Stimulated activated CD8-positive, alpha-beta memory T cell treated with anti-CD3 and anti-CD28 coated beads, Interleukin-4, amount 100 ng/mL, for 48 hours (primary cell): Measurements from ENCODE around the gene SERPINB5.
"Not testable (repeated sequence)": the region's sequence is repeated elsewhere in the genome, so short reads cannot be mapped to it uniquely, and the experiment has no call there.

Source experiments
- DNase-seq: peaks from one replicate; pipeline ENCODE4 v3.0.0-alpha.2; 2020

Gene SERPINB5

GRCh38 chr18:63476668-63477067 is at the start of gene SERPINB5:
SERPINB5 (plus strand) TSS chr18:63476958; CDS start chr18:63484429, 7,471 bp downstream.
- no peak for DNase-seq

GRCh38 chr18:63427558-63427957 is 49.2 kb upstream of the SERPINB5 start:
- no peak for DNase-seq

GRCh38 chr18:63430526-63430925 is 46.2 kb upstream of the SERPINB5 start:
- DNase-seq = no peak

- no peak for DNase-seq
Observed at GRCh38 chr18:63431180-63431579, 45.6 kb upstream of the SERPINB5 start.

- no peak for DNase-seq
Observed at GRCh38 chr18:63433334-63433866, 43.4 kb upstream of the SERPINB5 start.

GRCh38 chr18:63438181-63438580 is 38.6 kb upstream of the SERPINB5 start:
- DNase-seq = no peak

- DNase-seq = peak; percentile 48
Observed at GRCh38 chr18:63439334-63439733, 37.4 kb upstream of the SERPINB5 start.

GRCh38 chr18:63440219-63440618 is 36.5 kb upstream of the SERPINB5 start:
- no peak for DNase-seq

- no peak for DNase-seq
Observed at GRCh38 chr18:63440881-63441280, 35.9 kb upstream of the SERPINB5 start.

GRCh38 chr18:63443829-63444228 is 32.9 kb upstream of the SERPINB5 start:
- no peak for DNase-seq

GRCh38 chr18:63444580-63444979 is 32.2 kb upstream of the SERPINB5 start:
- DNase-seq = no peak

- no peak for DNase-seq
Observed at GRCh38 chr18:63445037-63445436, 31.7 kb upstream of the SERPINB5 start.

- no peak for DNase-seq
Observed at GRCh38 chr18:63446266-63446665, 30.5 kb upstream of the SERPINB5 start.

- no peak for DNase-seq
Observed at GRCh38 chr18:63447066-63447465, 29.7 kb upstream of the SERPINB5 start.

GRCh38 chr18:63449426-63449825 is 27.3 kb upstream of the SERPINB5 start:
- DNase-seq = no peak

- DNase-seq = no peak
Observed at GRCh38 chr18:63451799-63452660, 24.7 kb upstream of the SERPINB5 start.

- DNase-seq = not testable (repeated sequence)
Observed at GRCh38 chr18:63452751-63453150, 24.0 kb upstream of the SERPINB5 start.

GRCh38 chr18:63454497-63454896 is 22.3 kb upstream of the SERPINB5 start:
- no peak for DNase-seq

- no peak for DNase-seq
Observed at GRCh38 chr18:63457977-63458376, 18.8 kb upstream of the SERPINB5 start.

- DNase-seq = no peak
Observed at GRCh38 chr18:63460414-63460813, 16.3 kb upstream of the SERPINB5 start.

- DNase-seq = no peak
Observed at GRCh38 chr18:63464434-63464833, 12.3 kb upstream of the SERPINB5 start.

GRCh38 chr18:63465059-63465458 is 11.7 kb upstream of the SERPINB5 start:
- DNase-seq = no peak

GRCh38 chr18:63467699-63468098 is 9.1 kb upstream of the SERPINB5 start:
- no peak for DNase-seq

- DNase-seq = no peak
Observed at GRCh38 chr18:63468575-63468974, 8.2 kb upstream of the SERPINB5 start.

GRCh38 chr18:63470751-63471150 is 6.0 kb upstream of the SERPINB5 start:
- DNase-seq = no peak
